ENCODE data around the gene JAK2. TPM values are rescaled to one million over a fixed set of nuclear protein-coding genes. Genes with fewer than 3 reads are reported as not detected.

JAK2 gene
- total RNA-seq, 1 experiment from 2014 or later: 1.4 TPM

DNA sequence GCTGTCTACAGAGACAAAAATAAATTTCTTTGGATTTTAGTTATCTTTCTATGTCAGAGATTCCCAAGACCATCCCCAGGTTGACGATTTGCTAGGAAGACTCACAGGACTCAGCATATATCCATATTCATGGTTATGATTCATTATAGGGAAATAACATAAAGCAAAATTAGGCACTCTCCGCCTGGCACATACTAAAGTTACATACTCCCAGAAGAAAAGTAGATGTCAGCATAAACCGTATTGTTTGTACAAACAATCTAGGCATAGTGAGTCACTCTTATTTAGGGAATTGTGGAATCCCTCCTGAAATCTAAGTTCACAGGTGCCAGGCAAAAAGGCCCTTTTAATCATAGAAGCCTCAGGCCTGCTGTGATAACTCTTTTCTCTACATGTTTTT is 137.4 kb downstream of the JAK2 start:
- H3K9me3 Mint-ChIP-seq (ENCODE audit: unreplicated experiment): no peaks in the 10 kb centered on the region
- DNase-seq: no peak
- Histone ChIP-seq H3K4me1 (no peaks in the 10 kb centered on the region), H3K36me3 (ENCODE audit: control insufficient read depth, insufficient read depth, low read length) (no peaks in the 10 kb centered on the region), H3K4me3 (ENCODE audit: low read depth, low read length) (no peak overlapping the region), H3K9me3 (no peaks in the 10 kb centered on the region), H3K27me3 (replicated peaks; ENCODE audit: control insufficient read depth, insufficient read depth, low read length) (no peaks in the 10 kb centered on the region)
- no peaks in the 10 kb centered on the region for H3K4me1 Mint-ChIP-seq (ENCODE audit: low read depth, unreplicated experiment)
- TF ChIP-seq, protein P1, sequence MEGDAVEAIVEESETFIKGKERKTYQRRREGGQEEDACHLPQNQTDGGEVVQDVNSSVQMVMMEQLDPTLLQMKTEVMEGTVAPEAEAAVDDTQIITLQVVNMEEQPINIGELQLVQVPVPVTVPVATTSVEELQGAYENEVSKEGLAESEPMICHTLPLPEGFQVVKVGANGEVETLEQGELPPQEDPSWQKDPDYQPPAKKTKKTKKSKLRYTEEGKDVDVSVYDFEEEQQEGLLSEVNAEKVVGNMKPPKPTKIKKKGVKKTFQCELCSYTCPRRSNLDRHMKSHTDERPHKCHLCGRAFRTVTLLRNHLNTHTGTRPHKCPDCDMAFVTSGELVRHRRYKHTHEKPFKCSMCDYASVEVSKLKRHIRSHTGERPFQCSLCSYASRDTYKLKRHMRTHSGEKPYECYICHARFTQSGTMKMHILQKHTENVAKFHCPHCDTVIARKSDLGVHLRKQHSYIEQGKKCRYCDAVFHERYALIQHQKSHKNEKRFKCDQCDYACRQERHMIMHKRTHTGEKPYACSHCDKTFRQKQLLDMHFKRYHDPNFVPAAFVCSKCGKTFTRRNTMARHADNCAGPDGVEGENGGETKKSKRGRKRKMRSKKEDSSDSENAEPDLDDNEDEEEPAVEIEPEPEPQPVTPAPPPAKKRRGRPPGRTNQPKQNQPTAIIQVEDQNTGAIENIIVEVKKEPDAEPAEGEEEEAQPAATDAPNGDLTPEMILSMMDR (IDR thresholded peaks at IDR 0.05; ENCODE audit: insufficient read depth in 1 of 2, low read depth in 1 of 2, low read length in 1 of 2, severe bottlenecking in 1 of 2, unreplicated experiment in 1 of 2): no peak
- intact Hi-C loops (cut with micrococcal nuclease; ENCODE audit: unreplicated experiment): no loop called here
- CTCF ChIA-PET: no interaction called here
- BruUV-seq (replicated peaks): no TSS peak
- POLR2A ChIA-PET: no interaction called here
- H3K27me3 Mint-ChIP-seq (ENCODE audit: insufficient read depth, unreplicated experiment): no peaks in the 10 kb centered on the region
- H3K36me3 Mint-ChIP-seq (ENCODE audit: insufficient read depth, unreplicated experiment): no peaks in the 10 kb centered on the region
- no peak overlapping the region for H3K27ac Mint-ChIP-seq (ENCODE audit: unreplicated experiment)
- no peak overlapping the region for H3K4me3 Mint-ChIP-seq (ENCODE audit: unreplicated experiment)

DNA sequence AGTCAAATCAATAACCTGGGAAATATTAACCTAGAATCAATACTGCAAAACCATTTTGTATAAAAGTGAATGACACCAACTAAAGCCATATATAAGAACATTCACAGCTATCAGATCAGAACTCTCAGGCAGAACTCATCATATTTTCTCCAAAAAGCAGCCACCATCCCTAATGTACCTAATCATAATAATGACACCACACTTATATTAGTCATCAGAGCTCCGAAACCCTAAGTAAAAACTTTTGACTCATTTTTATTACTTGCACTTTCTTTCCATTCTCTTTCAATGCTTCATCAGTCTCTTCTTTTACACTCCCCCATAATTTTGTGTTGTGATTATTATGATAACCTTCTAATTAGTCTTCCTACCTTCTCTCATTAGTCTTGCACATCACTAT is 155.1 kb downstream of the JAK2 start:
- peaks cover 9% of the 10 kb centered on the region for H3K9me3 Mint-ChIP-seq (ENCODE audit: unreplicated experiment)
- H3K36me3 Mint-ChIP-seq (ENCODE audit: insufficient read depth, unreplicated experiment): no peaks in the 10 kb centered on the region
- POLR2A ChIA-PET: no interaction called here
- no peak overlapping the region for H3K27ac Mint-ChIP-seq (ENCODE audit: unreplicated experiment)
- H3K4me3 Mint-ChIP-seq (ENCODE audit: unreplicated experiment): no peak overlapping the region
- Histone ChIP-seq H3K9me3 (no peaks in the 10 kb centered on the region), H3K36me3 (ENCODE audit: control insufficient read depth, insufficient read depth, low read length) (no peaks in the 10 kb centered on the region), H3K27me3 (replicated peaks; ENCODE audit: control insufficient read depth, insufficient read depth, low read length) (no peaks in the 10 kb centered on the region), H3K4me3 (ENCODE audit: low read depth, low read length) (no peak overlapping the region), H3K4me1 (no peaks in the 10 kb centered on the region)
- intact Hi-C loops (cut with micrococcal nuclease; ENCODE audit: unreplicated experiment): no loop called here
- no peak for DNase-seq
- no TSS peak for BruUV-seq (replicated peaks)
- no peaks in the 10 kb centered on the region for H3K4me1 Mint-ChIP-seq (ENCODE audit: low read depth, unreplicated experiment)
- CTCF ChIA-PET: no interaction called here
- H3K27me3 Mint-ChIP-seq (ENCODE audit: insufficient read depth, unreplicated experiment): peaks cover 4% of the 10 kb centered on the region
- TF ChIP-seq, protein P1 (IDR thresholded peaks at IDR 0.05; ENCODE audit: insufficient read depth in 1 of 2, low read depth in 1 of 2, low read length in 1 of 2, severe bottlenecking in 1 of 2, unreplicated experiment in 1 of 2): no peak

DNA sequence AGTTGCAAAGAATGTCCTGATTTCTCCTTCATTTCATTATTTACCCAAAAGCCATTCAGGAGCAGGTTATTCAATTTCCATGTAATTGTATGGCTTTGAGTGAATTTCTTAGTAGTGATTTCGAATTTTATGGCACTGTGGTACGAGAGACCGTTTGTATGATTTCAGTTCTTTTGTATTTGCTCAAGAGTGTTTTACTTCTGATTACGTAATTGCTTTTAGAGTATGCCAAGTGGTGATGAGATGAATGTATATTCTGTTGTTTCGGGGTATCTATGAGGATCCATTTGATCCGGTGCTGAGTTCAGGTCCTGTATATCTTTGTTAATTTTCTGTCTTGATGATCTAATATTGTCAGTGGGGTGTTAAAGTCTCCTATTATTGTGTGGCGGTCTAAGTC is 159.1 kb downstream of the JAK2 start:
- DNase-seq: no peak
- Histone ChIP-seq H3K27me3 (replicated peaks; ENCODE audit: control insufficient read depth, insufficient read depth, low read length) (no peaks in the 10 kb centered on the region), H3K4me1 (no peaks in the 10 kb centered on the region), H3K4me3 (ENCODE audit: low read depth, low read length) (no peak overlapping the region), H3K36me3 (ENCODE audit: control insufficient read depth, insufficient read depth, low read length) (no peaks in the 10 kb centered on the region), H3K9me3 (no peaks in the 10 kb centered on the region)
- H3K4me1 Mint-ChIP-seq (ENCODE audit: low read depth, unreplicated experiment): no peaks in the 10 kb centered on the region
- intact Hi-C loops (cut with micrococcal nuclease; ENCODE audit: unreplicated experiment): no loop called here
- CTCF ChIA-PET: no interaction called here
- POLR2A ChIA-PET: no interaction called here
- no peak overlapping the region for H3K27ac Mint-ChIP-seq (ENCODE audit: unreplicated experiment)
- no peaks in the 10 kb centered on the region for H3K9me3 Mint-ChIP-seq (ENCODE audit: unreplicated experiment)
- H3K36me3 Mint-ChIP-seq (ENCODE audit: insufficient read depth, unreplicated experiment): no peaks in the 10 kb centered on the region
- TF ChIP-seq, protein P1 (IDR thresholded peaks at IDR 0.05; ENCODE audit: insufficient read depth in 1 of 2, low read depth in 1 of 2, low read length in 1 of 2, severe bottlenecking in 1 of 2, unreplicated experiment in 1 of 2): no peak
- no peak overlapping the region for H3K4me3 Mint-ChIP-seq (ENCODE audit: unreplicated experiment)
- BruUV-seq (replicated peaks): no TSS peak
- H3K27me3 Mint-ChIP-seq (ENCODE audit: insufficient read depth, unreplicated experiment): no peaks in the 10 kb centered on the region

Data from Caco-2 (cell line).